Measurements from ENCODE around the gene MEIOB. TPM values are rescaled to one million over a fixed set of nuclear protein-coding genes. Genes with fewer than 3 reads are reported as not detected.

The MEIOB gene
- total RNA-seq, 6 experiments from 2014 or later = 0.39 to 0.40 TPM; not detected in 4

DNA sequence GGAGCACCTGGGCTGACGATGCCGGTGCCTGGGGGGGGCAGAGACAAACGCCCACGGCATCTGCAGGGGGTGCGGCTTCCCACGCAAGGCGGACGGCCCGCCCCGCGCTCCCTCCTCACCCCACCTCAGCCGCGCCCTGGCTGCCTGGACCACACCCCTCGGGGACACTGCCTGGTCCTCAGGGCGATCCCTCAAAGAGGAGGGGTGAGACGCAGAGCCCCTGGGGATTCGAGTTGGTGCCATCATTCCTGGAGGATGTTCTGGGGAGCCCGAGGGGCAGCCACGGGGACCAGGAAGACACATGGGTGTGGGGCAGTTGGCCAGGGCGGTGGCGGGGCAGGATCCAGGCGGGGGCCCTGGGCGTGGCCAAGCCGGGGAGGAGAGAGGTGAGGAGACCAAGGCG is 82.3 kb downstream of the MEIOB start:
- Histone ChIP-seq H3K4me3 (no peak overlapping the region), H3K27ac (no peak overlapping the region), H3K27me3 (no peaks in the 10 kb centered on the region), H3K4me1 (peaks cover 0 to 29% (median 6%) of the 10 kb centered on the region in 4 donors), H3K36me3 (peaks cover 0 to 14% (median 7%) of the 10 kb centered on the region in 4 donors), H3K9me3 (no peaks in the 10 kb centered on the region)
- ATAC-seq (no peak), DNase-seq (peak in 1 of 3 donors; percentile 48)
- 89% methylated on average over 3 of the region's 25 CpGs for WGBS (ENCODE audit: insufficient coverage, low coverage, low lambda C conversion rate, missing lambda C conversion rate)
- no peak for TF ChIP-seq POLR2A (IDR thresholded peaks at IDR 0.05)
- TF ChIP-seq CTCF (IDR thresholded peaks at IDR 0.05) = no peak
- intact Hi-C loops (cut with DNase I) = no loop called here

- H3K4me1 ChIP-seq = peaks cover 0 to 25% (median 9%) of the 10 kb centered on the region in 4 donors
- H3K9me3 ChIP-seq = no peaks in the 10 kb centered on the region
- H3K27ac ChIP-seq = no peak overlapping the region
- DNase-seq (no peak), ATAC-seq (no peak)
- H3K27me3 ChIP-seq = no peaks in the 10 kb centered on the region
- H3K4me3 ChIP-seq = no peak overlapping the region
- no peak for TF ChIP-seq POLR2A (IDR thresholded peaks at IDR 0.05)
- TF ChIP-seq CTCF (IDR thresholded peaks at IDR 0.05) = no peak
- intact Hi-C loops (cut with DNase I) = no loop called here
- H3K36me3 ChIP-seq = peaks cover 0 to 14% (median 7%) of the 10 kb centered on the region in 4 donors
- no CpG with 5 or more reads among the region's 19 CpGs for WGBS (ENCODE audit: insufficient coverage, low coverage, low lambda C conversion rate, missing lambda C conversion rate)
These were observed 83.3 kb downstream of the MEIOB start for GRCh38 chr16:1788708-1789100.

- DNase-seq (peak in 1 of 3 donors; percentile 20), ATAC-seq (no peak)
- Histone ChIP-seq H3K9me3 (no peaks in the 10 kb centered on the region), H3K27ac (no peak overlapping the region), H3K4me1 (peaks cover 0 to 25% (median 9%) of the 10 kb centered on the region in 4 donors), H3K4me3 (no peak overlapping the region), H3K27me3 (no peaks in the 10 kb centered on the region), H3K36me3 (peaks cover 0 to 14% (median 7%) of the 10 kb centered on the region in 4 donors)
- no CpG with 5 or more reads among the region's 38 CpGs for WGBS (ENCODE audit: insufficient coverage, low coverage, low lambda C conversion rate, missing lambda C conversion rate)
- TF ChIP-seq CTCF (IDR thresholded peaks at IDR 0.05) = no peak
- TF ChIP-seq POLR2A (IDR thresholded peaks at IDR 0.05) = no peak
- intact Hi-C loops (cut with DNase I) = no loop called here
These were observed 83.8 kb downstream of the MEIOB start for GRCh38 chr16:1788095-1788707.

GRCh38 chr16:1787322-1788094 is 84.5 kb downstream of the MEIOB start:
- intact Hi-C loops (cut with DNase I) = no loop called here
- DNase-seq (peak in 1 of 3 donors; percentile 46), ATAC-seq (no peak)
- no peak overlapping the region for H3K4me3 ChIP-seq
- H3K36me3 ChIP-seq = peaks cover 0 to 14% (median 7%) of the 10 kb centered on the region in 4 donors
- H3K4me1 ChIP-seq = peaks cover 0 to 19% (median 7%) of the 10 kb centered on the region in 4 donors
- H3K27ac ChIP-seq = no peak overlapping the region
- 90% methylated on average over 2 of the region's 44 CpGs for WGBS (ENCODE audit: insufficient coverage, low coverage, low lambda C conversion rate, missing lambda C conversion rate)
- no peaks in the 10 kb centered on the region for H3K9me3 ChIP-seq
- no peaks in the 10 kb centered on the region for H3K27me3 ChIP-seq
- TF ChIP-seq POLR2A (IDR thresholded peaks at IDR 0.05) (no peak), CTCF (IDR thresholded peaks at IDR 0.05) (no peak)

Data from right lobe of liver (tissue), 6 donors.